SU-DHL-6 (cell line): ENCODE results near the gene UPK3B.
"Not testable (repeated sequence)": the region's sequence is repeated elsewhere in the genome, so short reads cannot be mapped to it uniquely, and the experiment has no call there.

Experiments
- EZH2phosphoT487 ChIP-seq: fragments of 200-600 bp; sonication (generic), shearing (Covaris generic); conservative IDR thresholded peaks from 2 replicates; pipeline ENCODE4 v1.6.1; 2018; ENCODE audit warnings: mild to moderate bottlenecking, antibody characterized with exemption, low read length, moderate library complexity, mixed read lengths
- TF ChIP-seq, protein P1 (sequence below): fragments of 200-600 bp; sonication (generic); IDR thresholded peaks from one replicate; pipeline ENCODE4 v1.5.1; 2017; ENCODE audit warnings: antibody characterized with exemption, mild to moderate bottlenecking, low read length, moderate library complexity; ENCODE audit not compliant: insufficient read depth, poor library complexity, severe bottlenecking

DNA sequence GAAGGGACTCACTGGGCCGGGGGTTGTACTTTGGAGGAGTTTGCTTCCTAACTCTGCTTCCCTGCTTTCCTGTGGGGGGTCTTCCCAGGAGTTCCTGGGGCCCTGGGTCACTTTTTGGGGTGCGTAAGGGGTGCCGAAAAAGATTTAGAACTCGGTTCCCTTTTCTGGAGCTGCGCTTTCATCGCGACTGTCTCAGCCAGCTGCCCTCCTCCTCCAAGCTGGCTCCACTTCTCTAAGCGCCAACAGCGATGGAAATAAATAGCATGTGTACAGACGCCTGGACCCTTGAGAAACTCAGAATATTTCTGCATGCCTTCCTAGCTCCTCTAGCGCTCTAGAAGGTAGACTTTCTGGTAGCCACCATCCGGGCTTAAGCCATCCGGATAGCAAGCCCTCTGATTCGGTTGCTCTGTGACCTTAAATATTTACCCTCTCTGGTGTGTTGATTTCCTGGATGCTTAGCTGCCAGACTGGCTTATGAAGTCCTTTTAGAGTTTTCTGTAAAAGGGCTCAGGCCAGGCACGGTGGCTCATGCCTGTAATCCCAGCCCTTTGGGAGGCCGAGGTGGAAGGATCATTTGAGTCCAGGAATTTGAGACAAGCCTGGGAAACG is 48.0 kb upstream of the UPK3B start:
- TF ChIP-seq, protein P1, sequence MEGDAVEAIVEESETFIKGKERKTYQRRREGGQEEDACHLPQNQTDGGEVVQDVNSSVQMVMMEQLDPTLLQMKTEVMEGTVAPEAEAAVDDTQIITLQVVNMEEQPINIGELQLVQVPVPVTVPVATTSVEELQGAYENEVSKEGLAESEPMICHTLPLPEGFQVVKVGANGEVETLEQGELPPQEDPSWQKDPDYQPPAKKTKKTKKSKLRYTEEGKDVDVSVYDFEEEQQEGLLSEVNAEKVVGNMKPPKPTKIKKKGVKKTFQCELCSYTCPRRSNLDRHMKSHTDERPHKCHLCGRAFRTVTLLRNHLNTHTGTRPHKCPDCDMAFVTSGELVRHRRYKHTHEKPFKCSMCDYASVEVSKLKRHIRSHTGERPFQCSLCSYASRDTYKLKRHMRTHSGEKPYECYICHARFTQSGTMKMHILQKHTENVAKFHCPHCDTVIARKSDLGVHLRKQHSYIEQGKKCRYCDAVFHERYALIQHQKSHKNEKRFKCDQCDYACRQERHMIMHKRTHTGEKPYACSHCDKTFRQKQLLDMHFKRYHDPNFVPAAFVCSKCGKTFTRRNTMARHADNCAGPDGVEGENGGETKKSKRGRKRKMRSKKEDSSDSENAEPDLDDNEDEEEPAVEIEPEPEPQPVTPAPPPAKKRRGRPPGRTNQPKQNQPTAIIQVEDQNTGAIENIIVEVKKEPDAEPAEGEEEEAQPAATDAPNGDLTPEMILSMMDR = not testable (repeated sequence)
- TF ChIP-seq EZH2phosphoT487 = not testable (repeated sequence)
